Activated naive CD4-positive, alpha-beta T cell treated with Interleukin-2 at 50 U/mL for 16 hours (primary cell): ENCODE results near the gene DIS3L2.
"Not testable (repeated sequence)": the region's sequence is repeated elsewhere in the genome, so short reads cannot be mapped to it uniquely, and the experiment has no call there.

Experiments used
- DNase-seq: peaks from one replicate; pipeline ENCODE4 v3.0.0-alpha.2; 2020

DIS3L2 gene

GRCh38 chr2:232133078-232133477, 171.6 kb downstream of the DIS3L2 start:
- no peak for DNase-seq

GRCh38 chr2:232134939-232135338, 173.4 kb downstream of the DIS3L2 start:
- DNase-seq = no peak

DNA sequence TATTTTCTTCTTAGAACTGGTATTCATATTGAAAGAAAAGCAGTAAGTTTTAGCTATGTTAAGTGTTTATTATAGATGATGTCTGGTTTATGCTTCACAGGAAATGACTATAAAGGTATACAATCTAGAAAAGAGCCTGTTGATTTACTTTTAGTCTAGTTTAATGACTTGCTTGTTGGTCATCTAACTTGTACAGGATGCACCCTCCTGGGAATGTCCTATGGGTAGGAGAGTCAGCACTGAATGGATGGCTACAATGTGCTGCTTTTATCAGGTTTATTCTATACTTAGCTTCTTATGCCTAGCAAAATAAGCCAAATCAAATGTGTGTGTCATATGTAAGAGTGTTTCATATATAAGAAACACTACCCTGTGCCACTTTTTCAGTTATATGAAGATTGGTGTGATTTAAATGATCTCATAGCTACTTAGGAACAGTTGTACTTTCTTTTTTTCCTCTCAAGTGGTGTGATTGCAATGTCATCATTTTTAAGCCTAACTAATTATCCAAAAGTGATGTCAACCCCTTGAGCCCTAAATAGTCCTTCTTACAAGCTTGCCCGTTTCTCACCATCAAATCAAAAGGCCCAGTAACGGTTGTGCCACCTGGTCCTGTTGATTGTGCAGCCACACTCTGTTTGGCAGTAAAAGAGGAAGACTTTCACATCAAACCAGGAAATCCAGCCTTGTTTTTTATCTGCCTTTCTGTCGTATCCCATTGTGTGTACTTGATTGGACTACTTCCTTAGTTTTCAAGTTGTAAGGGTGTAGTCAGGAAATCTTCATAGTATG, 176.0 kb downstream of the DIS3L2 start:
- no peak for DNase-seq

GRCh38 chr2:232138441-232138840, 176.9 kb downstream of the DIS3L2 start:
- no peak for DNase-seq

- DNase-seq = no peak
These were observed 177.7 kb downstream of the DIS3L2 start for GRCh38 chr2:232139171-232139594.

DNA sequence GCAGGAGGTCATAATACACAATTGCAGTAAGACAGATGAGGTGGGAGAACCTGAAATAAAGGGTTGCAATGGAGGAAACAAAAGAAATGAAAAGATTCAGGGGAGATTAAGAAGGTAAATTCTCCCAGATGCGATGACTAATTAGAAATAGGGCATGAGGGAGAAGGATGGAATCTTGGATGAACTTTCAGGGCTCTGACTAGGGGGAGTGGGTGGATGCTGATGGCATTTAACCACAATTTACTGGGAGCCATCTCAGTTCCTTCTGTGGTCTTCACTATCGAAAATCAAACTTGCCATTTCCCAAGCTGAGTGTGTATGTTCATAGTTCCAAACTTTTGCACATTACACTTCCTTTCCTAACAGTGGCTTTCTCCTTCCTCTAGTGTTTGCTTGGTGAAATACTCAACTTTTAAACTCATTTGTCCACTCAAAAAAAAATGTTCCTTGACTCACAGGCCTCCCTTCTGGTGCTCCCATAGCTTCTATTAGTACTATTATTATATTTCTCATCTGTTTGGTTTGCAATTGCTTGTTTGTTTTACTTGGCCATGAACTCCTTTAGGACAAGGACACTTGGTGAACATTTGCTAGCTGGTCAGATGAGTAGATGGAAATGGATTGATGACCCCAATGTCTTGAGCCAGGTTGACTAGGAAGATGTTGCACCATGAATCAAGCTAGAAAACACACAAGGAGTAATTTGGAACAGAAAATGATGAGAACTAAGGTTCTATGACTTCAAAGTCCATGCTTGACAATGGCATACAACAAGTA, 178.5 kb downstream of the DIS3L2 start:
- no peak for DNase-seq

DNA sequence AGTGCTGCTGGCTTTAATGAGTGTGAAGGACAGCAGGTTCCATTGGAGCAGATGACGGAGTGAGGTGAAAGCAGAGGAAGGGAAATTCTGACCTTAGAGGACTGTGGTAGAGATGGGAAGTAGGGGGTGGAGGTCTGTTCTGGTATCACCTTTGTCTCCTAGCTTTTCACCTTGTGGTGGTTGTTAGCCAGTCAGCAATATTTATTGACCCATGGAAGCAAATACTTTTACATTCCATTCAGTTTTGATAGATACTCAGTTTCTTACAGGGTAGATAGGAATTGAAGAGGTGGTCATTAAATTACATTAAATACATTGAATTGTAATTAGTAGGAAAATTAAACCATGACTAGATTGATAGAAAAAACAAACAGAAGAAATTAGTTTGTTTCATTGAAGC, 180.1 kb downstream of the DIS3L2 start:
- DNase-seq = no peak

GRCh38 chr2:232142049-232142448, 180.5 kb downstream of the DIS3L2 start:
- DNase-seq = no peak

GRCh38 chr2:232142502-232142901, 181.0 kb downstream of the DIS3L2 start:
- no peak for DNase-seq

DNA sequence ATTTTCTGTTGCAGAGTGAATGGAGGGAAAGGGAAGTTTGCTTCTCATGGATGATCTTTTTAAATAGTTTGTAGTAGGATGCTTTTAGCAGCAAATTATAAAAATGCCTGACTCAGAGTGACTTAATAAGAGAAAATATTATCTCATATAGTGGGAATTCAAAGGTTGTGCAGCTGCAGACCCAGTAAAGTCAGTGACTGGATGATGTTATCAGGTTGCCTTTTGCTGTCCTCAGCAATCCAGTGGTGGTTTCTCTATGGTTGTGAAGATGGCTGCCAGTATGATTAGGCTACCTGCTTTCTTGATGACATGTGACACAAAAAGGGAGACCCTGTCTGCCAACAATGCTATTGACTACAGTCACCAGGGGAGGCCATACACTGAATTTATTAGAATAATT, 184.8 kb downstream of the DIS3L2 start:
- DNase-seq = no peak

DNA sequence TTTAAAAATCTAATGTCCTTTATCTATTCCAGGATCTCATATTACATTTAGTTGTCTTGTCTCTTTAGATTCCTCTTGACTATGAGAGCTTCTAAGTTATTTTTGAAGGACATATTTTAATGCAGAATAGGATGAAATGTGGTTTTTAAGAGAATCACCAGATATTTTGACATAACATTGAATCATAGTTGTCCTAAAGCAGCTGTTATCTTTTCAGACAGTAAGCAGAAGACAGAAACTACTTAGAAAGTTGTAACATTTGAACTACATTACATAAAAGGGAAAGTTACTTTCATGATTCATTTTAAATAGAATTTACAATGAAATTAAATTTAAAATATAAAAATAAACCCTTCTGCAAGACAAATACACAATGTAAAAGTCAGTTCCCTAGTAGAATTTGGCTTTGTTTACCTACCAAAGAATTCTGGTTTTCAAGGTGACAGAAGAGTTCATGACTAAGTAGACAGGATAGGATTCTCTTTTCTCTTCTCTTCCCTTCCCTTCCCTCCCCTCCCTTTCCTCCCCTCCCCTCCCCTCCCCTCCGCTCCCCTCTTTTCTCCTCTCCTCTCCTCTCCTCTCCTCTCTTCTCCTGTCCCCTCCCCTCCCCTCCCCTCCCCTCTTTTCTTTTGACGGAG, 186.0 kb downstream of the DIS3L2 start:
- DNase-seq = no peak

- no peak for DNase-seq
These were observed 200.7 kb downstream of the DIS3L2 start for GRCh38 chr2:232162187-232162586.

GRCh38 chr2:232170396-232170795, 208.9 kb downstream of the DIS3L2 start:
- DNase-seq = no peak

DNA sequence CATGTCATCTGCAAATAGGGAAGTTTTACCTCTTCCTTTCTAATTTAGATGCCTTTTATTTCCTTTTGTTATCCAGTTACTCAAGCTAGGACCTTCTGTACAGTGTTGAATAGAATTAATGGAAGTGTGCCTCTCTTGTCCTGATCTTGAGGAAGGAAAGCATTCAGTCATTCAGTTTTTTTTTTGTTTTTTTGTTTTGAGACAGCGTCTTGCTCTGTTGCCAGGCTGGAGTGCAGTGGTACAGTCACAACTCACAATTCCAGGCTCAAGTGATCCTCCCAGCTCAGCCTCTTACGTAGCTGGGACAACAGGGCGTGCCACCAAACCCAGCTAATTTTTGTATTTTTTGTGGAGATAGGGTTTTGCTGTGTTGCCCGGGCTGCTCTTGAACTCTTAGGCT, 213.1 kb downstream of the DIS3L2 start:
- no peak for DNase-seq

GRCh38 chr2:232176587-232176986, 215.1 kb downstream of the DIS3L2 start:
- DNase-seq = not testable (repeated sequence)

- no peak for DNase-seq
These were observed 221.8 kb downstream of the DIS3L2 start for GRCh38 chr2:232183279-232183678.

DNA sequence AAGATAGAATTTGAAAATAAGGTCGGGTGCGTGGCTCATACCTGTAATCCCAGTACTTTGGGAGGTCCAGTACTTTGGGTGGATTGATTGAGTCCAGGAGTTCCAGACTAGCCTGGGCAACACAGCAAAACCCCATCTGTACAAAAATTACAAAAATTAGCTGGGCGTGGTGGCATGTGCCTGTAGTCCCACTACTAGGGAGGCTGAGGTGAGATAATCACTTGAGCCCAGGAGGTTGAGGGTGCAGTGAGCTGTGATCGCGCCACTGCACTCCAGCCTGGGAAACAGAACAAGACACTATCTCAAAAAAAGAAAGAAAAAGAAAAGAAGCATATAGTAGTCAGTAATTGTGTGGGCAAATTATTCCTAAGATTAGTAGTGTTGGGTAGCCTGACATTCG, 222.8 kb downstream of the DIS3L2 start:
- no peak for DNase-seq

DNA sequence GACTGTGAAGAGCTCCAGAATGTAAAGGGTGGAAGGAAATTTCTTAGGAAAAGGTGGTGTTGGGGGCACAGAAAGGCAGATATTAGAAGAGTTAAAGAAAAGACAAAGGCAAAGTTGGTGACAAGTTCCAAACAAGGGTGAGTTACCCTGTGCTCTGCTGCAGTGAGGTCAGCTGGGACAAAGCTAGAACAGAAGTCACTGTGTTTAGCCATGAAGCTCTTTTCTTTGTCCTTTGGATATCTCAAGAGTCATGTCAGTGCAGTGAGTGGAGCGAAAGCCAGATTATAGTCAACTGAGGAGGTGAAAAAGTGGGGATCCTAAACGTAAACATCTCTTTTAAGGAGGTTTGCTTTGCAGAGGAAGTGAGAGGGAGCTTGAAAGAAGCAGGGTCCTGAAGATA, 229.3 kb downstream of the DIS3L2 start:
- no peak for DNase-seq

GRCh38 chr2:232195487-232195886, 234.0 kb downstream of the DIS3L2 start:
- DNase-seq = no peak

- no peak for DNase-seq
These were observed 235.3 kb downstream of the DIS3L2 start for GRCh38 chr2:232196802-232197201.

- DNase-seq = no peak
These were observed 238.7 kb downstream of the DIS3L2 start for GRCh38 chr2:232200195-232200594.

DNA sequence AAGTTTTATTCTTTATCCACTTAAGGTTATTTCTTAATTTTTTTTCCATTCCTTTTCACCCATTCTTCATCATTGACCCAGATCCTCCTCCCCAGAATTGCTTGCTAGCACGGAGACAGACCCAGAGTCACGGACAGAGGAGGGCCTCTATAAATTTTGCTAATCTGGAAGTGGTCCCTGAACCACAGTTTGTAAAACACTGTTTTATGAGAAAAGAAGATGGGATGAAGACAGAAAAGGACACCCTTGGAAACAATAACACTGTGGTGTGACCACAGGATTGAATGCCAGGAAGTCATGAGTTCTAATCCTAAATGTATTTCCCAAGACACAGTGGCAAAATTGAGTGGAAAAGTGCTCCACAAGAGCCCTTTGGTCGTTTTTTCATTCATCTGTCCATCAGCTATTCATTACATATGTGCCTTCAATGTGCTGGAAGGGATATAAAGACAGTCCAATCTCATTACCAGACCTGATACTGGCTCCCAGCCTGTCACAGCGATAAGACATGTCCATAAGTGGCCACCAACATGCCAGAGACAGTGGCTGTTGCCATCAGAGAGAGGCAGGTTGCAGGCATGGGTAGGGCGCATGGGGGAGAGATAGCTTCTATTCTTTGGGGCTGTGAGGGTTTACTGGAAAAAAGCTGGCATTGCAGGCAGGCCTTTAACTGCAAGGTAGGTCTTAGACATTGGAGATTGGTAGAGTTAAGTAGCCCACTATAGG, 241.8 kb downstream of the DIS3L2 start:
- DNase-seq = no peak

DNA sequence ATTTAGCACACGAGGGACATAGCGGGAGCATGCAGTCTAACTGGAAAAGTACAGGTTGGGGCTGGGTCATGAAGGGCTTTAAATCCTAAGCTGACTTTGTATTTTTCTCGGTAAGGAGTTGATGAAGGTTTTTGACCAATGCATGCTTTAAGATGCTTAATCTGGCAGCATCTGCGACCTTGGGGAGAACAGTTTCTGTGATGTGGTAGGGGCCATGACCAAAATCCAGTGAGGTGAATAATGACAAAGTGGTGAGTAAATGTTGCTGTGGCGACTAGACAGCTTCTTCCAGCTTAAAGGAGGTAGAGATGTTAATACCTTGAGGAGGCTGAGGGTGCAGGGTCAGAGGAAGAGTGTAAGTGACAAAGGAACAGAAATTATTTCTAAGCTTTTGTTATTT, 242.4 kb downstream of the DIS3L2 start:
- DNase-seq = no peak
